Lung (tissue), 12 donors: ENCODE measurements around the gene PAPSS1. TPM values are rescaled to one million over a fixed set of nuclear protein-coding genes. Genes with fewer than 3 reads are reported as not detected.
"Not testable (repeated sequence)": the region's sequence is repeated elsewhere in the genome, so short reads cannot be mapped to it uniquely, and the experiment has no call there.

Experiments
- ATAC-seq: fragments of 200-7000 bp; cut with Tn5 transposase; one replicate; pipeline ENCODE4 v1.9.1; 2020; ENCODE audit warnings: moderate number of reproducible peaks; ENCODE audit not compliant: insufficient read depth, low FRiP score
- DNase-seq, 3 donors: peaks; one replicate each; pipeline ENCODE4 v3.0.0-alpha.2; 2013 to 2017
- H3K27ac ChIP-seq, 2 donors: one replicate each; pipeline ENCODE4 v1.5.1; 2013; ENCODE audit warnings: mild to moderate bottlenecking in 2 of 2, moderate library complexity in 2 of 2, control low read depth in 1 of 2, inconsistent platforms in 1 of 2, low read depth in 1 of 2, low read length in 1 of 2
- H3K27me3 ChIP-seq, 3 donors: one replicate each; pipeline ENCODE4 v1.5.1; 2013; ENCODE audit warnings: low read length in 2 of 3; ENCODE audit not compliant: control insufficient read depth in 3 of 3, insufficient read depth in 3 of 3
- H3K36me3 ChIP-seq, 4 donors: one replicate each; pipeline ENCODE4 v1.5.1; 2013; ENCODE audit warnings: low read length in 4 of 4, mild to moderate bottlenecking in 1 of 4, moderate library complexity in 1 of 4; ENCODE audit not compliant: control insufficient read depth in 4 of 4, insufficient read depth in 4 of 4
- H3K4me1 ChIP-seq, 5 donors: one replicate each; pipeline ENCODE4 v1.5.1; 2013; ENCODE audit warnings: low read length in 5 of 5, mild to moderate bottlenecking in 2 of 5, moderate library complexity in 1 of 5; ENCODE audit not compliant: control insufficient read depth in 5 of 5, insufficient read depth in 5 of 5
- H3K4me3 ChIP-seq: one replicate; pipeline ENCODE4 v1.5.1; 2013; ENCODE audit warnings: mild to moderate bottlenecking, control low read depth, moderate library complexity
- H3K9ac ChIP-seq, 2 donors: one replicate each; pipeline ENCODE4 v1.5.1; 2013; ENCODE audit warnings: low read length in 2 of 2, control low read depth in 1 of 2; ENCODE audit not compliant: insufficient read depth in 1 of 2
- H3K9me3 ChIP-seq, 4 donors: one replicate each; pipeline ENCODE4 v1.5.1; 2013; ENCODE audit warnings: low read length in 3 of 4, mild to moderate bottlenecking in 1 of 4, moderate library complexity in 1 of 4; ENCODE audit not compliant: control insufficient read depth in 4 of 4, insufficient read depth in 3 of 4
- CTCF ChIP-seq: IDR thresholded peaks from 2 replicates; pipeline ENCODE4 v1.5.1; 2012; ENCODE audit warnings: mild to moderate bottlenecking; ENCODE audit errors: control extremely low read depth, extremely low read depth
- WGBS, 2 donors: extraction: QIAGEN DNeasy Blood & Tissue Kit; methylation state at CpG; one replicate each; pipeline ENCODE4 v1.1.7; 2013; 5-methylcytosine and 5-hydroxymethylcytosine counted together
- polyA plus RNA-seq, 2 donors: library from polyadenylated mRNA; stranded (reverse); fragments of 200-250 nt; gene quantifications; one replicate each; pipeline ENCODE4 v1.2.1, GENCODE V29; 2013
- total RNA-seq, 2 donors: library from RNA; depleted of rRNA in 1 of 2; stranded (reverse); fragments of >200 nt in 1 of 2; gene quantifications; one replicate each; pipeline ENCODE4 v1.2.1, GENCODE V29; 2014 to 2021
- donor health status: control.
- donor health status: control.
- donor health status: Bipolar disorder and iron deficiency.
- donor health status: healthy.
- donor health status: DM: yes; HTN: yes; CAD: no.

PAPSS1 gene
- total and polyA plus RNA-seq, 4 donors: 39.5 to 71.7 (median 55.3) TPM

- H3K27me3 ChIP-seq: no peaks in the 10 kb centered on the region
Measured at GRCh38 chr4:107658400-107659336, 61.4 kb downstream of the PAPSS1 start.

GRCh38 chr4:107655289-107655688 lies 64.7 kb downstream of the PAPSS1 start:
- Histone ChIP-seq H3K4me1 (peaks cover 0 to 3% (median 0%) of the 10 kb centered on the region in 5 donors), H3K9me3 (no peaks in the 10 kb centered on the region), H3K36me3 (peaks cover 8 to 14% (median 11%) of the 10 kb centered on the region in 4 donors), H3K27ac (no peak overlapping the region), H3K9ac (no peak overlapping the region), H3K4me3 (no peak overlapping the region), H3K27me3 (no peaks in the 10 kb centered on the region)
- TF ChIP-seq CTCF: no peak
- DNase-seq (no peak), ATAC-seq (no peak)

More at GRCh38 chr4:107658400-107659336, 61.4 kb downstream of the PAPSS1 start:
- DNase-seq (no peak), ATAC-seq (no peak)
- no peak overlapping the region for H3K4me3 ChIP-seq
- 76 to 82% methylated on average over 4 of the region's 4 CpGs for WGBS, 2 donors
- H3K36me3 ChIP-seq: peaks cover 0 to 5% (median 2%) of the 10 kb centered on the region in 4 donors
- H3K9me3 ChIP-seq: no peaks in the 10 kb centered on the region
- no peak overlapping the region for H3K9ac ChIP-seq
- no peak overlapping the region for H3K27ac ChIP-seq
- H3K4me1 ChIP-seq: no peaks in the 10 kb centered on the region
- TF ChIP-seq CTCF: no peak

GRCh38 chr4:107654694-107655093 lies 65.3 kb downstream of the PAPSS1 start:
- Histone ChIP-seq H3K27me3 (no peaks in the 10 kb centered on the region), H3K36me3 (peaks cover 8 to 14% (median 11%) of the 10 kb centered on the region in 4 donors), H3K9me3 (no peaks in the 10 kb centered on the region), H3K27ac (no peak overlapping the region), H3K4me1 (peaks cover 0 to 8% (median 0%) of the 10 kb centered on the region in 5 donors), H3K4me3 (no peak overlapping the region), H3K9ac (no peak overlapping the region)
- TF ChIP-seq CTCF: no peak
- WGBS, 2 donors: 84 to 86% methylated on average over 10 of the region's 10 CpGs
- DNase-seq (no peak), ATAC-seq (no peak)

GRCh38 chr4:107651408-107651807 lies 68.6 kb downstream of the PAPSS1 start:
- not testable (repeated sequence) for H3K27me3 ChIP-seq, ATAC-seq, DNase-seq, H3K4me3 ChIP-seq, H3K9ac ChIP-seq, H3K27ac ChIP-seq, H3K9me3 ChIP-seq
- peaks cover 0 to 27% (median 4%) of the 10 kb centered on the region in 5 donors for H3K4me1 ChIP-seq
- H3K36me3 ChIP-seq: peaks cover 8 to 14% (median 12%) of the 10 kb centered on the region in 4 donors
- WGBS, 2 donors: 78 to 91% methylated on average over 3 of the region's 3 CpGs
